A673 (cell line): ENCODE results near the gene HBP1. TPM values are rescaled to one million over a fixed set of nuclear protein-coding genes. Genes with fewer than 3 reads are reported as not detected.
"Not testable (repeated sequence)": the region's sequence is repeated elsewhere in the genome, so short reads cannot be mapped to it uniquely, and the experiment has no call there.

Experiments
- BruUV-seq: library from RNA; stranded (reverse); fragments of 400-500 nt; replicated peaks from 2 replicates; lab custom pipeline; 2021; lab: Mats Ljungman, UMichigan
- CTCF ChIA-PET: fragments of 300-600 bp; sonication (Branson Sonifier 250); formaldehyde crosslinking; loops from one replicate; lab custom pipeline; 2022; ENCODE audit warnings: antibody characterized with exemption; lab: Charles Lee
- POLR2A ChIA-PET: fragments of 300-600 bp; sonication (Branson Sonifier 250); formaldehyde crosslinking; loops from one replicate; lab custom pipeline; 2022; ENCODE audit warnings: antibody characterized with exemption; ENCODE audit not compliant: low non-redundant PET; lab: Charles Lee
- DNase-seq: peaks from one replicate; pipeline ENCODE4 v3.0.0-alpha.2; 2015; ENCODE audit warnings: low spot score
- H3K27ac ChIP-seq: fragments of 200-600 bp; sonication (generic); 2 replicates; pipeline ENCODE4 v1.5.1; 2016; ENCODE audit warnings: mixed run types, low read depth, mild to moderate bottlenecking, mixed read lengths, antibody characterized with exemption, low read length; ENCODE audit not compliant: poor library complexity, severe bottlenecking
- H3K27me3 ChIP-seq: fragments of 200-600 bp; sonication (generic); replicated peaks from 2 replicates; pipeline ENCODE4 v1.6.1; 2017; ENCODE audit warnings: mixed run types, low read depth, mild to moderate bottlenecking, mixed read lengths, antibody characterized with exemption, low read length; ENCODE audit not compliant: insufficient read depth, poor library complexity
- H3K36me3 ChIP-seq: fragments of 200-600 bp; sonication (generic); 2 replicates; pipeline ENCODE4 v1.6.1; 2016; ENCODE audit warnings: mixed run types, mild to moderate bottlenecking, mixed read lengths, antibody characterized with exemption, low read length; ENCODE audit not compliant: insufficient read depth, poor library complexity, severe bottlenecking
- H3K4me1 ChIP-seq: fragments of 200-600 bp; sonication (generic); 2 replicates; pipeline ENCODE4 v1.6.1; 2017; ENCODE audit warnings: mixed run types, mild to moderate bottlenecking, mixed read lengths, antibody characterized with exemption, low read length; ENCODE audit not compliant: insufficient read depth, poor library complexity, severe bottlenecking
- H3K4me3 ChIP-seq: fragments of 200-600 bp; sonication (generic); 2 replicates; pipeline ENCODE4 v1.5.1; 2016; ENCODE audit warnings: low read depth, mixed run types, mild to moderate bottlenecking, mixed read lengths, low read length; ENCODE audit not compliant: poor library complexity, severe bottlenecking
- H3K9me3 ChIP-seq: fragments of 200-600 bp; sonication (generic); 2 replicates; pipeline ENCODE4 v1.6.1; 2016; ENCODE audit warnings: mixed run types, low read depth, mild to moderate bottlenecking, mixed read lengths, antibody characterized with exemption, low read length; ENCODE audit not compliant: poor library complexity, severe bottlenecking
- CTCF ChIP-seq: fragments of 300-800, 200-600 bp; sonication (generic); conservative IDR thresholded peaks from 2 replicates; pipeline ENCODE4 v1.5.1; 2017; ENCODE audit warnings: low read depth, mild to moderate bottlenecking, antibody characterized with exemption, low read length, moderate library complexity, mixed read lengths
- EZH2 ChIP-seq: fragments of 200-600 bp; sonication (generic); IDR thresholded peaks from 2 replicates; pipeline ENCODE4 v1.6.1; 2017; ENCODE audit warnings: borderline replicate concordance, low read depth, mild to moderate bottlenecking, mixed read lengths, antibody characterized with exemption, low read length; ENCODE audit not compliant: poor library complexity, severe bottlenecking
- intact Hi-C: fragments of 100-400 bp; cut with micrococcal nuclease; formaldehyde crosslinking; loops from one replicate; pipeline ENCODE4 v1.10.0; 2022; ENCODE audit not compliant: unreplicated experiment
- total RNA-seq: library from RNA; stranded (reverse); gene quantifications from 2 replicates; pipeline ENCODE4 v1.2.3, GENCODE V29; 2021

HBP1 gene
- total RNA-seq, 1 experiment from 2014 or later = 11.7 TPM

GRCh38 chr7:107152011-107152410 lies 16.8 kb upstream of the HBP1 start:
- TF ChIP-seq EZH2 = no peak
- no peak for TF ChIP-seq CTCF

GRCh38 chr7:107154826-107155225 lies 14.0 kb upstream of the HBP1 start:
- BruUV-seq = no TSS peak
- TF ChIP-seq CTCF (no peak), EZH2 (no peak)
- no peaks in the 10 kb centered on the region for H3K4me1 ChIP-seq
- POLR2A ChIA-PET = no interaction called here
- intact Hi-C loops = no loop called here
- H3K27ac ChIP-seq = no peak overlapping the region
- CTCF ChIA-PET = no interaction called here
- H3K36me3 ChIP-seq = no peaks in the 10 kb centered on the region
- no peak for DNase-seq
- no peak overlapping the region for H3K4me3 ChIP-seq
- no peaks in the 10 kb centered on the region for H3K27me3 ChIP-seq
- H3K9me3 ChIP-seq = no peaks in the 10 kb centered on the region

More at GRCh38 chr7:107152011-107152410, 16.8 kb upstream of the HBP1 start:
- no peak for DNase-seq
- Histone ChIP-seq H3K27ac (no peak overlapping the region), H3K27me3 (no peaks in the 10 kb centered on the region), H3K36me3 (no peaks in the 10 kb centered on the region), H3K9me3 (no peaks in the 10 kb centered on the region), H3K4me1 (no peaks in the 10 kb centered on the region), H3K4me3 (no peak overlapping the region)
- no TSS peak for BruUV-seq
- ChIA-PET POLR2A (no interaction called here), CTCF (interaction anchor here (0.7 to 0.9 kb wide), 2 partner anchors 205 to 359 kb away, joined by 3 to 4 read pairs; no protein-coding TSS in a partner anchor)
- intact Hi-C loops = no loop called here

- POLR2A ChIA-PET = not testable (repeated sequence)
Measured at GRCh38 chr7:107155726-107156125, 13.1 kb upstream of the HBP1 start.

GRCh38 chr7:107157091-107157490 lies 11.7 kb upstream of the HBP1 start:
- H3K36me3 ChIP-seq = no peaks in the 10 kb centered on the region
- intact Hi-C loops = no loop called here
- BruUV-seq = no TSS peak
- no peaks in the 10 kb centered on the region for H3K9me3 ChIP-seq
- H3K4me1 ChIP-seq = no peaks in the 10 kb centered on the region
- no peaks in the 10 kb centered on the region for H3K27me3 ChIP-seq
- H3K4me3 ChIP-seq = no peak overlapping the region
- no peak for DNase-seq
- ChIA-PET CTCF (no interaction called here), POLR2A (no interaction called here)
- H3K27ac ChIP-seq = no peak overlapping the region
- TF ChIP-seq EZH2 (no peak), CTCF (no peak)

More at GRCh38 chr7:107155726-107156125, 13.1 kb upstream of the HBP1 start:
- BruUV-seq, DNase-seq, H3K9me3 ChIP-seq, CTCF ChIA-PET, H3K27ac ChIP-seq, intact Hi-C loops, H3K27me3 ChIP-seq, H3K36me3 ChIP-seq, H3K4me1 ChIP-seq, H3K4me3 ChIP-seq: not testable (repeated sequence)
